Measurements from ENCODE around the gene FAH. TPM values are rescaled to one million over a fixed set of nuclear protein-coding genes. Genes with fewer than 3 reads are reported as not detected.

FAH gene
- total and polyA plus RNA-seq, 8 donors, result 7.6 to 40.6 (median 18.9) TPM

- Histone ChIP-seq H3K4me3 (peak overlapping the region; percentile 69 to 84 (median 74)), H3K9me3 (no peaks in the 10 kb centered on the region), H3K36me3 (no peaks in the 10 kb centered on the region), H3K4me1 (peaks cover 10 to 42% (median 39%) of the 10 kb centered on the region in 4 donors), H3K27me3 (no peaks in the 10 kb centered on the region), H3K27ac (peak overlapping the region; percentile 81 to 90 (median 87))
- TF ChIP-seq POLR2AphosphoS5 (IDR thresholded peaks at IDR 0.05) (peak in 2 of 3 donors; percentile 25 to 34), CTCF (IDR thresholded peaks at IDR 0.05) (no peak)
- DNase-seq, result peak; percentile 96 to 97
- intact Hi-C loops (cut with DNase I; ENCODE audit: low total_unique reads), result loop anchor here (10.0 kb wide), 1 partner anchor 88 kb away; no protein-coding TSS in a partner anchor
- WGBS, 5 donors, result 1 to 5% (median 2%) methylated on average over 16 to 37 of the region's 41 CpGs
These were observed 461 bp upstream of the FAH start for GRCh38 chr15:80152180-80152895.

- Histone ChIP-seq H3K27me3 (no peaks in the 10 kb centered on the region), H3K4me3 (peak overlapping the region in 3 of 4 donors; percentile 69 to 84 (median 79)), H3K27ac (peak overlapping the region in 3 of 5 donors; percentile 87 to 90 (median 89)), H3K36me3 (peaks cover 0 to 8% (median 6%) of the 10 kb centered on the region in 4 donors), H3K9me3 (no peaks in the 10 kb centered on the region), H3K4me1 (peaks cover 10 to 42% (median 39%) of the 10 kb centered on the region in 4 donors)
- no peak for DNase-seq
- TF ChIP-seq POLR2AphosphoS5 (IDR thresholded peaks at IDR 0.05) (no peak), EP300 (IDR thresholded peaks at IDR 0.05) (no peak), POLR2A (IDR thresholded peaks at IDR 0.05) (no peak), CTCF (IDR thresholded peaks at IDR 0.05) (no peak)
- intact Hi-C loops (cut with DNase I; ENCODE audit: low total_unique reads), result loop anchor here (10.0 kb wide), 1 partner anchor 89 kb away; no protein-coding TSS in a partner anchor
- WGBS, 5 donors, result 74 to 81% (median 77%) methylated on average over 4 of the region's 4 CpGs
These were observed 1.1 kb downstream of the FAH start for GRCh38 chr15:80153900-80154299.

- Histone ChIP-seq H3K36me3 (peaks cover 0 to 10% (median 8%) of the 10 kb centered on the region in 4 donors), H3K9me3 (no peaks in the 10 kb centered on the region), H3K4me1 (peaks cover 10 to 42% (median 39%) of the 10 kb centered on the region in 4 donors), H3K4me3 (no peak overlapping the region), H3K27me3 (no peaks in the 10 kb centered on the region), H3K27ac (peak overlapping the region in 1 of 5 donors; percentile 87)
- intact Hi-C loops (cut with DNase I; ENCODE audit: low total_unique reads), result loop anchor here (10.0 kb wide), 1 partner anchor 90 kb away; no protein-coding TSS in a partner anchor
- no peak for TF ChIP-seq EP300 (IDR thresholded peaks at IDR 0.05)
- no peak for TF ChIP-seq POLR2A (IDR thresholded peaks at IDR 0.05)
- TF ChIP-seq POLR2AphosphoS5 (IDR thresholded peaks at IDR 0.05), result no peak
- TF ChIP-seq CTCF (IDR thresholded peaks at IDR 0.05), result no peak
- no peak for DNase-seq
- 80 to 91% (median 87%) methylated on average over 6 of the region's 6 CpGs for WGBS, 5 donors
These were observed 1.5 kb downstream of the FAH start for GRCh38 chr15:80154336-80154735.

- TF ChIP-seq EP300 (IDR thresholded peaks at IDR 0.05) (no peak), POLR2AphosphoS5 (IDR thresholded peaks at IDR 0.05) (no peak), CTCF (IDR thresholded peaks at IDR 0.05) (no peak), POLR2A (IDR thresholded peaks at IDR 0.05) (no peak)
- no peak overlapping the region for H3K4me3 ChIP-seq
- peak overlapping the region in 4 of 5 donors; percentile 9 to 33 (median 26) for H3K27ac ChIP-seq
- no peak for DNase-seq
- intact Hi-C loops (cut with DNase I; ENCODE audit: low total_unique reads), result loop anchor here (10.0 kb wide), 1 partner anchor 90 kb away; no protein-coding TSS in a partner anchor
- peaks cover 11 to 44% (median 39%) of the 10 kb centered on the region in 4 donors for H3K4me1 ChIP-seq
- H3K9me3 ChIP-seq, result no peaks in the 10 kb centered on the region
- no peaks in the 10 kb centered on the region for H3K27me3 ChIP-seq
- H3K36me3 ChIP-seq, result peaks cover 0 to 16% (median 15%) of the 10 kb centered on the region in 4 donors
- 61 to 72% (median 70%) methylated on average over 5 of the region's 5 CpGs for WGBS, 5 donors
These were observed 2.2 kb downstream of the FAH start for GRCh38 chr15:80155001-80155377.
